DMS153 treated with DMSO at 0.1 percent for 48 hours (cell line): ENCODE measurements around the gene KANK2.
"Not testable (repeated sequence)": the region's sequence is repeated elsewhere in the genome, so short reads cannot be mapped to it uniquely, and the experiment has no call there.

Experiments
- DNase-seq: peaks from one replicate; lab custom pipeline; 2025; ENCODE audit not compliant: unreplicated experiment; lab: John Stamatoyannopoulos, UW

The KANK2 gene

GRCh38 chr19:11175920-11176319, 21.4 kb downstream of the KANK2 start:
- no peak for DNase-seq

GRCh38 chr19:11174336-11174735, 23.0 kb downstream of the KANK2 start:
- DNase-seq: no peak

- no peak for DNase-seq
Observed at GRCh38 chr19:11173516-11174155, 23.7 kb downstream of the KANK2 start.

GRCh38 chr19:11172576-11172975, 24.8 kb downstream of the KANK2 start:
- DNase-seq: no peak

DNA sequence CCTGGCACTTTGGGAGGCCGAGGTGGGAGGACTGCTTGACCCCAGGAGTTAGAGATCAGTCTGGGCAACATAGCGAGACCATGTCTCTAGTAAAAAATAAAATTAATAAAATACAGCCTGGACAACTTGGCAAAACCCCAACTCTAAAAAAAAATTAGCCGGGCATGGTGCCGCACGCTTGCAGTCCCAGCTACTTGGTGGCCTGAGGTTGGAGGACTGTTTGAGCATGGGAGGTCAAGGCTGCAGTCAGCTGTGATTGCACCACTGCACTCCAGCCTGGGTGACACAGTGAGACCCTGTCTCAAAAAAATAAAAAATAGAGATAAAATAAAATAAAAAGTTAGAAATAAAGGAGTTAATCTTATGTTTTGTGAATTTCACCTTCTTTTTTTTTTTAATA, 26.2 kb downstream of the KANK2 start:
- DNase-seq: no peak

- no peak for DNase-seq
Observed at GRCh38 chr19:11169896-11170678, 27.3 kb downstream of the KANK2 start.

DNA sequence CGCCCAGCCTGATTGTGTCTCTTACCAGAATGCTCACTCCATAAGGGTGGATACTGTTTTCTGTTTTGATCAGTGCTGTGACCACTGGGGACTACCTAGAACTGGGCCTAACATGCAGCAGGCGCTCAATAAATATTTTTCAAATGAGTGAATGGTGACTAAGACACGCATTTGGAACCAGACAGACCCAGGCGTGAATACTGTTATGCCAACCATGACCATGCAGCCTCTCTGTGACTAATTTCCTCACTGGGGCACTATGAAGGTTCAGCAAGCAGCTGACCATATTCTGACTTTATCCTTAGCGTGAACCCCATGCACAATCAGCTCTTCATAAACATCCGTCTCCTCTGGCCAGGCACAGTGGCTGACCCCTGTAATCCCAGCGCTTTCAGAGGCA, 28.8 kb downstream of the KANK2 start:
- DNase-seq: no peak

- no peak for DNase-seq
Observed at GRCh38 chr19:11166281-11167142, 30.8 kb downstream of the KANK2 start.

- no peak for DNase-seq
Observed at GRCh38 chr19:11165486-11166030, 31.8 kb downstream of the KANK2 start.

DNA sequence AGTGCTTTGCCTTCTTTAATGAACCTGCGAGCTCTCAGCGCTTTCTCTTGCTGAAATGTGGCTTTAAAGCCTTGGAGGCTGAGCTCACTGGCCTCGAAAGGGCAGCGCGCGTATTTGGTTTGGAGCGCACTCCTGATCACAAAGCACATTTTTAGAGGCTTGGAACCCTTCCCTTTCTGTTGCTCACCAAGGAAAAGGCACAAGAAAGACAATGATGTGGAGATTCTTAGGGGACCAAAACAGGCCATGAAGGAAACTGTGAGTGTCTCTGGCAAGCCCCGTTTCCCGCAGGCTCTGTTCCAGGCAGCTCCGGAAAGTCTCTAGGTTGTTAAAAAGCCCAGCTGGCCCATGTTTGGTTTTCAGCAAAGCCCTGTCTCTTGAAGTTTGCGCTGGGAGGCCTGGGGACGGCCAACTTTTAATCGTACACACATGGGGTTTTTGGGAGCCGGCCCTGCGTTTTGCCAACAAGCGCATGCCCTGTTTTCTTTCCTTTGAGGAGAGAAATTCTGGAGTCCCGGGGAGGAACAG, 32.4 kb downstream of the KANK2 start:
- no peak for DNase-seq

DNA sequence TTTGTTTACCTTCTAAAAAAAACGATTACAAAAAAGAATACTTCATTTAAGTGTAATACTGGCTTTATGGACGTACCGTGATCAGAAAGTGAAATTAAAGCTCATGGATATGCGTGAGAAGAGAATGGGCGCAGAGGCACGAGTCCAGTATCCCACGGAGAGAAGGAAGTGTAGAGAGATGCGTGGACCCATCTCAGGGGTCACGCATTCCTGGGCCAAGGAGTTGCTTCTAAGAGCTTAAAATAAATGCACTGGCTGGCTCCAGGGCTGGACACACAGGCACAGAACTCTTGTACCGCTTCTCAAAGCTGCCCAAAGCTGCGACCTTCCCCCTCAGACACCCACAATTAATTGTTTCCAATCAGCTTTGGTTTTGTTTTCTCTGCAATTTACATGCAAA, 33.0 kb downstream of the KANK2 start:
- DNase-seq: no peak

DNA sequence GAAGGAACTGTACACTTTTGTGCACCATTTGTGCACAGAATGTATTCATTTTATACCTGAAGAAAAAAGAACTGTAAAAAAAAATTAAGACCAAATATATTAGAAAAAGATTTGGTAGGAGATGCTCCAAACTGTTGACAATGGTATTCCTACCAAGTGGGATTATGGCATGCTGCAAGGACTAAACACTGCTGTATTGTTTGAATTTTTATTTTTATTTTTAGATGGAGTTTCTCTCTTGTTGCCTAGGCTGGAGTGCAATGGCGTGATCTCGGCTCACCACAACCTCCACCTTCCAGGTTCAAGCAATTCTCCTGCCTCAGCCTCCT, 36.9 kb downstream of the KANK2 start:
- not testable (repeated sequence) for DNase-seq

DNA sequence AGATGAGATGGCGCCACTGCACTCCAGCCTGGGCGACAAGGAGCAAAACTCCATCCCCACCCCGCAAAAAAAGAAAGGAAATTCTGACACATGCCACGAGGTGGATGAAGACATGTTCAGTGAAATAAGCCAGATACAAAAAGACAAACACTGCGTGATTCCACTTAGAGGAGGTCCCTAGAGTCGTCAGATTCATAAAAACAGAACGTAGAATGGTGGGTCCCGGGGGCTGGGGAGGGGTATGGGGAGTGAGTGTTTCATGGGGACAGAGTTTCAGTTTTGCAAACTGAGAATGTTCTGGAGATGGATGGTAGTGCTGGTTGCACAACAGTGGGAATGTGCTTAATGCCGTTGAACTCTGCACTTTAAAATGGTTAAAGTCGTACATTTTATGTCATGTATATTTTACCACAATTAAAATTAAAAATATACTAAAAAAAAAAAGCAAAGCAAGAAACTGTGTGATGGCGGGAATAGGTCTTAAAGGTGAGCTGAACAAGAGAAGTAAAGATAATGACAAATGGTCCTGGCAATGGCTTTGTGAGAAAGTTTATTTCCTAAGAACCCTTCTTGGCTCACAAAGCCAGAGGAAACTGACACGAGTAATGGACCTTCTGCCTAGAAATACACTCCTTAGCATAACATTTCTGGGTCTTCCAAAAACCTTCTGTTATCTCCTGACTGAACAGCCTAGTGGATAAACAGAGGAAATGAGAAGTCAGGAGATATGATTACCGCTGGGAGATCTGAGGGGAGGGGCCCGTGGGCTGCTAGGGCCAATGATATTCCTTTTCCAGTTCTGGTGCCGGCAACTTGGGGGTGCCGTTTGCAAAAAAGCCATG, 37.5 kb downstream of the KANK2 start:
- DNase-seq: no peak

GRCh38 chr19:11155373-11156120, 41.8 kb downstream of the KANK2 start, which contains the start of gene SPC24:
Gene SPC24 (minus strand): TSS chr19:11155782. CDS start chr19:11155776, 6 bp downstream.
- peak; percentile 99 for DNase-seq

DNA sequence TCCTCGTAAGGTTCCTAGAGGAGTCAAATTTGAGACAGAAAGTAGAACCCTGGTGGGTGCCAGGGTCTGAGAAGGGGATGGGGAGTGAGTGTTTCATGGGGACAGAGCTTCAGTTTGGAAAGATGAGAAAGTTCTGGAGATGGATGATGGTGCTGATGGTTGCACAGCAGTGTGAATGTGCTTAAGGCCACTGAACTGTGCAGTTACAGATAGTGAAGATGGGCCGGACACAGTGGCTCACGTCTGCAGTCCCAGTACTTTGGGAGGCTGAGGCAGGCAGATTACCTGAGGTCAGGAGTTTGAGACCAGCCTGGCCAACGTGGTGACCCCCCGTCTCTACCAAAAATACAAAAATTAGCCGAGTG, 42.7 kb downstream of the KANK2 start:
- no peak for DNase-seq

- no peak for DNase-seq
Observed at GRCh38 chr19:11152318-11153062, 44.9 kb downstream of the KANK2 start.

- no peak for DNase-seq
Observed at GRCh38 chr19:11151181-11151580, 46.2 kb downstream of the KANK2 start.

DNA sequence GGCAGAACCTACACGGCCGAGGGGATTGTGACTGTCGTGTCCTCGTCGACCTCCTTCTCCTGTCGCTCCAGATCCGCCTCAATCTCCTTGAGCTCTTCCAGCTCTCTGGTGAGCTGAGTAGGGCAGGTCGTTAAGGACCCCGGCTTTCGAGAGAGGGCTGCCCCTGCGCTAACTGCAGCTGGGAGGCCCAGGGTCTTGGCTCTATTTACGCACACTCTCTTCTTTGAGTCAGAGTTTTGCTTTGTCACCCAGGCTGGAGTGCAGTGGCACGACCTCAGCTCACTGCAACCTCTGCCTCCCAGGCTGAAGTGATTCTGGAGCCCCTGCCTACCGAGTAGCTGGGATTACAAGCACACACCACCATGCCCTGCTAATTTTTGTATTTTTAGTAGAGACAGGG, 49.3 kb downstream of the KANK2 start:
- DNase-seq: no peak

DNA sequence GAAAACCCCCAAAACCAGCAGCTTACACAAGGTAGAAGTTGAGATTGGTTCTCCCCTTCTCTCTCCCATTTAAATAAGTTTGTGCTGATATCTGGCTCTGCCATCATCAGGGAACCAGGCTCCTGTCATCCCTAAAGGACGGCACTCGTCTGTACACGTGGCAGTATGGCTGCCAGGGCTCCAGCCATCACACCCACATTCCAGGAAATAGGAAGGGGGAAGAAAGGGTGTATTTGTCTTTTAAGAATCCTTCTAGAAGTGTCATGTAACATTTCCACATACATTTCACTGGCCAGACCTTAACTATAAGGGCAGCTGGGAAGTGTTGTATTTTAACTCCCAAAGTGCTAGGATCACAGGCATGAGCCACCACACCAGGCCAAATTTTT, 51.8 kb downstream of the KANK2 start:
- DNase-seq: no peak
